ENCODE measurements around the gene ELOVL1. TPM values are rescaled to one million over a fixed set of nuclear protein-coding genes. Genes with fewer than 3 reads are reported as not detected.
A peak's percentile ranks its signal among the peaks of the same experiment; 100 is the strongest.

The ELOVL1 gene
- total RNA-seq, 3 donors from 2014 or later, result 45.9 to 60.6 (median 55.5) TPM

DNA sequence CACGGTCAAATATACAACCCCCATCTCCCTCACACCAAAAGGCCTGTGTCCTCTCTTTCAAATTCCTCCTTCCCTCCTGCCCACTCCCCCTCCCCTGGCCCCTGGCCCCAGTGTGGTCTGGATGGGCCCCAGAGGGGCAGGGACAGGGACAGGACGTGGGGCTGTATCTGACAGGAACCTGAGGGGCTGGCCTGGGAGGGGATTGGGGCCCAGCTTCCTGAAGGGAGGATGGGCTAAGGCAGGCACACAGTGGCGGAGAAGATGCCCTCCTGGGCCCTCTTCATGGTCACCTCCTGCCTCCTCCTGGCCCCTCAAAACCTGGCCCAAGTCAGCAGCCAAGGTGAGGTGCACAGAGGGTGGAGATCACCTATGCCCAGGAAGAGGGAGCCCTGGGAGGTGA lies 30.2 kb downstream of the ELOVL1 start, which contains the start of gene MPL:
Gene MPL, plus strand, starts transcription at position 231 of the 400 bp plus-strand sequence. Its CDS starts 31 bp downstream, at position 262.
- Histone ChIP-seq H3K27me3 (no peaks in the 10 kb centered on the region), H3K36me3 (no peaks in the 10 kb centered on the region), H3K4me1 (no peaks in the 10 kb centered on the region), H3K9me3 (no peaks in the 10 kb centered on the region), H3K27ac (no peak within 1 kb of the TSS), H3K4me3 (no peak within 1 kb of the TSS)
- TF ChIP-seq, protein P1, sequence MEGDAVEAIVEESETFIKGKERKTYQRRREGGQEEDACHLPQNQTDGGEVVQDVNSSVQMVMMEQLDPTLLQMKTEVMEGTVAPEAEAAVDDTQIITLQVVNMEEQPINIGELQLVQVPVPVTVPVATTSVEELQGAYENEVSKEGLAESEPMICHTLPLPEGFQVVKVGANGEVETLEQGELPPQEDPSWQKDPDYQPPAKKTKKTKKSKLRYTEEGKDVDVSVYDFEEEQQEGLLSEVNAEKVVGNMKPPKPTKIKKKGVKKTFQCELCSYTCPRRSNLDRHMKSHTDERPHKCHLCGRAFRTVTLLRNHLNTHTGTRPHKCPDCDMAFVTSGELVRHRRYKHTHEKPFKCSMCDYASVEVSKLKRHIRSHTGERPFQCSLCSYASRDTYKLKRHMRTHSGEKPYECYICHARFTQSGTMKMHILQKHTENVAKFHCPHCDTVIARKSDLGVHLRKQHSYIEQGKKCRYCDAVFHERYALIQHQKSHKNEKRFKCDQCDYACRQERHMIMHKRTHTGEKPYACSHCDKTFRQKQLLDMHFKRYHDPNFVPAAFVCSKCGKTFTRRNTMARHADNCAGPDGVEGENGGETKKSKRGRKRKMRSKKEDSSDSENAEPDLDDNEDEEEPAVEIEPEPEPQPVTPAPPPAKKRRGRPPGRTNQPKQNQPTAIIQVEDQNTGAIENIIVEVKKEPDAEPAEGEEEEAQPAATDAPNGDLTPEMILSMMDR (IDR thresholded peaks at IDR 0.05), result no peak
- TF ChIP-seq POLR2AphosphoS5 (IDR thresholded peaks at IDR 0.05) (no peak), POLR2A (IDR thresholded peaks at IDR 0.05) (no peak)
- intact Hi-C loops (cut with DNase I; ENCODE audit: low total_unique reads), result no loop called here
- DNase-seq (ENCODE audit: low spot score in 2 of 2), result no peak

DNA sequence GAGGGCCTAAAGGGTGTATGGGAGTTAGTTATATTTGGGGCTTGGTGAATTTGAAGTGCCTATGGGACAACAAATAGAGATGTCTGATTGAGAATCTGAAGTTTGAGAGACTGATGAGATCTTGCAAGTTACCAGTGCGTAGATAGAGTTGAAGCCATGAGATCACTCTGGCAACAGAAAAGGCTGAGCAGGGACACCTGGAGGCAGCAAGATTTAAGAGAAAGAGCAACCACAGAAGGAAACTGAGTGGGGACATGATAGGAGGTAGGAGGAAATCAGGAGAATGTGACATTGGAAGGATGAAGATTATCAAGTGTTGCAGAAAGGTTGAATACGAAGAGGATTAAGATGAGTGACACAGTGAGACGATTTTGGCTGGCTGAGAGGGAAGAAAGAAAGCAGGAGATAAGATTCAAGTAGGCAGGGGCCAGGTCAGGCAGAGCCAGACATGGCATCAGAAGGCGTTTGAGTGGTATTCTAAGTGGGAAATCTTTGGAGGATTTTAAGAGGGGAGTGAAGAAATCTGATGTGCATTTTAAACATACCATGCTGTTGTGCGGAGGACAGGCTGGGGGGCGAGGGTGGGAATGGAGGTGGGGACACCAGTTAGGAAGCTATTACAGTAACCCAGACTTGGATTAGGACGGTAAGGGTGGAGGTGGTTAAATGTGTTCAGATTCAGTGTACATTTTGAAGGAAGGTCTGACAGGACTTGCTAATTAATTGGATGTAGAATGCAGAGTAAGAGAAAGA lies 33.2 kb downstream of the ELOVL1 start:
- no peak for DNase-seq (ENCODE audit: low spot score in 2 of 2)
- intact Hi-C loops (cut with DNase I; ENCODE audit: low total_unique reads), result no loop called here

DNA sequence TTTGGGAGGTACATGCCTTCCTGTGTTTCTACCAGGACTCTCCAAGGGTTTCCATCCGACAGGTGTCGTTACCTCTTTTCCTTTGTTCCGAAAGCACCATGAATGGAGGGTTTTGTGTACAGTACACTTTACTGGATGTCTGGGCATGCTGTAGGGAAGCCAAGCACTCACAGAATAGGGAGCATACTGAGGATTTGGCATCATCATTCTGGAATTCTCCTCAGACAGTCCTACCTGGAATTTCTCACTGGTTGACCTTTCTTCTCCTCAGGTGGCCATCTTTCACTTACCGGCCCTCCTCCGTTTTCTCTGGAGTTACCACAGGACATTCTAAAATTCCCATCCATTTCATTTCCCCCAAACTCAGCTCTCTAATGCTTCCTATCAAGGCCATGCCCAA lies 36.1 kb downstream of the ELOVL1 start:
- H3K9me3 ChIP-seq, result no peaks in the 10 kb centered on the region
- no peak overlapping the region for H3K4me3 ChIP-seq
- H3K27ac ChIP-seq, result no peak overlapping the region
- DNase-seq (ENCODE audit: low spot score in 2 of 2), result no peak
- TF ChIP-seq, protein P1 (IDR thresholded peaks at IDR 0.05), result no peak
- TF ChIP-seq POLR2A (IDR thresholded peaks at IDR 0.05), result no peak
- TF ChIP-seq POLR2AphosphoS5 (IDR thresholded peaks at IDR 0.05), result no peak
- intact Hi-C loops (cut with DNase I; ENCODE audit: low total_unique reads), result no loop called here
- no peaks in the 10 kb centered on the region for H3K4me1 ChIP-seq
- H3K27me3 ChIP-seq, result no peaks in the 10 kb centered on the region
- no peaks in the 10 kb centered on the region for H3K36me3 ChIP-seq

More for the DNA sequence above, 33.2 kb downstream of the ELOVL1 start:
- Histone ChIP-seq H3K9me3 (no peaks in the 10 kb centered on the region), H3K4me3 (no peak overlapping the region), H3K4me1 (no peaks in the 10 kb centered on the region), H3K36me3 (no peaks in the 10 kb centered on the region), H3K27me3 (no peaks in the 10 kb centered on the region), H3K27ac (no peak overlapping the region)
- no peak for TF ChIP-seq POLR2AphosphoS5 (IDR thresholded peaks at IDR 0.05)
- TF ChIP-seq, protein P1 (IDR thresholded peaks at IDR 0.05), result no peak
- no peak for TF ChIP-seq POLR2A (IDR thresholded peaks at IDR 0.05)

DNA sequence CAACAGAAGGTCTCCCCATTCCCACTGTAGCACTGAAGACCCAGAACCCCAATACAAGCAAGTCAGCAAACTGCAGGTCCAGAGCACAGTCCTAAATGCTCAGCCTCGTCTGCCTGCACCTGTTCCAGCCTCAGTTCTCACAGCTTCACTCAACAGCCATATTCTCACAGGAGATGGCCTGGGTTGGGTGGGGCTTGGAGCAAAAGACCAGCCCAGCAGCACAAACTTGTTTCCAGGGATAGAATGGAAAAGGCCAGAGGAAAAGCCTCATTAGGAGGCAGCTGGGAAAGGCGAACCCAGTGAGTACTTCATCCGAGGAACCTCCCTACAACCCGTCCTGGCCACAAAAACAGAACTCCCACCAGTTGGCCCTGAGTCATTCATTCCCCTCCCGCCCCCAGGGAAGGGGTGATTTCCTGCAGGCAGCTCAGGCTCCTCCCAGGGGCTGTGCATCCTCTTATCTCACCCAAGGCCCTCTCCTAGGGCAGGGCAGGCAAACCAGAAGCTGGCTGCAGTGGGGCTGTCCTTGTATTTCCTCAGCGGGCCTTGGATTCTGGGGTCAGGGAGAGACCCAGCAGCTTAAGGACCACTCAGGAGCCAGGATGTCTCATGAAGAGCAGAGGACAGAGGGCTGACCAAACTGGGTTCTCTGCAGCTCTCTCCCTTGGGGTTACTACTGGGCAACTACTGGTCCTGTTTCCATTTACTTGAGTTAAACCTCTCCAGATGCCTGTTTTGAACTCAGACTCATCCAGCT lies 37.6 kb downstream of the ELOVL1 start:
- intact Hi-C loops (cut with DNase I; ENCODE audit: low total_unique reads), result no loop called here
- Histone ChIP-seq H3K27ac (peak overlapping the region in 1 of 2 donors; percentile 64), H3K36me3 (no peaks in the 10 kb centered on the region), H3K9me3 (no peaks in the 10 kb centered on the region), H3K4me3 (no peak overlapping the region), H3K27me3 (no peaks in the 10 kb centered on the region), H3K4me1 (no peaks in the 10 kb centered on the region)
- no peak for DNase-seq (ENCODE audit: low spot score in 2 of 2)
- TF ChIP-seq, protein P1 (IDR thresholded peaks at IDR 0.05), result no peak
- no peak for TF ChIP-seq POLR2A (IDR thresholded peaks at IDR 0.05)
- TF ChIP-seq POLR2AphosphoS5 (IDR thresholded peaks at IDR 0.05), result no peak

Data from breast epithelium (tissue), 4 donors.